Ishikawa (cell line): ENCODE measurements around the gene ADCY2.

ENCODE experiments used
- CEBPB ChIP-seq: IDR thresholded peaks from 2 replicates; pipeline ENCODE4 v1.6.1; 2012
- CREB1 ChIP-seq: IDR thresholded peaks from 2 replicates; pipeline ENCODE4 v1.6.1; 2012; ENCODE audit warnings: low read depth
- EGR1 ChIP-seq: IDR thresholded peaks from 2 replicates; pipeline ENCODE4 v1.6.1; 2012
- EP300 ChIP-seq: IDR thresholded peaks from 2 replicates; pipeline ENCODE4 v1.6.1; 2012; ENCODE audit warnings: borderline replicate concordance
- FOXM1 ChIP-seq: IDR thresholded peaks from 2 replicates; pipeline ENCODE4 v1.6.1; 2012; ENCODE audit warnings: low read depth, borderline replicate concordance
- NFIC ChIP-seq: IDR thresholded peaks from 2 replicates; pipeline ENCODE4 v1.6.1; 2012
- RAD21 ChIP-seq: IDR thresholded peaks from 2 replicates; pipeline ENCODE4 v1.6.1; 2012; ENCODE audit warnings: low read depth
- TAF1 ChIP-seq: IDR thresholded peaks from 2 replicates; pipeline ENCODE4 v1.6.1; 2012; ENCODE audit warnings: low read depth, mild to moderate bottlenecking
- TCF12 ChIP-seq: IDR thresholded peaks from 2 replicates; pipeline ENCODE4 v1.6.1; 2012; ENCODE audit warnings: low read depth
- TEAD4 ChIP-seq: IDR thresholded peaks from 2 replicates; pipeline ENCODE4 v1.6.1; 2012
- YY1 ChIP-seq: IDR thresholded peaks from 2 replicates; pipeline ENCODE4 v1.6.1; 2012; ENCODE audit warnings: low read depth
- ZBTB7A ChIP-seq: IDR thresholded peaks from 2 replicates; pipeline ENCODE4 v1.6.1; 2012; ENCODE audit warnings: low read depth
- TF ChIP-seq, protein P1 (sequence below): IDR thresholded peaks from 2 replicates; pipeline ENCODE4 v1.6.1; 2012; ENCODE audit warnings: low read depth, mild to moderate bottlenecking
- TF ChIP-seq, protein P2 (sequence below): IDR thresholded peaks from 2 replicates; pipeline ENCODE4 v1.6.1; 2012
- TF ChIP-seq, protein P3 (sequence below): IDR thresholded peaks from 2 replicates; pipeline ENCODE4 v1.6.1; 2012

ADCY2 gene

DNA sequence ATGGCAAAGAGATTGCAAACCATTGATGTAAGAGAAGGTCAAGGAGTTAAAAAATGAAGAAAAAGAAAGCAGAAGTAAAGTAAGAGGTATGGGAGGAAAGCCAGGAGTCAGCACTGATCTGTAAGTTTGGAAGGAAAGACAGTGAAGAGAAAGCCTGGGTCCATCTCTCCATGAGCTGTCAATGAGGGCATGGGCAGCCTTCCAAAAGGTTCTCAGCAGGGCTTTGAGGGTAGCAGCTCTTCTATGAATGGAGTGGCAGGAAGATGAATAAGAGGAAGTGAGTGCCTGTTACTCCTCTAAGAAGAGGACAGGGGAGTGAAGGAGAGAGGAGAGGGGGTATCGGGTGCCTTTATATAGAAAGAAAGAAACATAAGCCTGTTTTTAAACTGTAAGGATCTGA, 97.1 kb downstream of the ADCY2 start:
- TF ChIP-seq FOXM1 (no peak), NFIC (no peak), CEBPB (no peak), ZBTB7A (no peak), YY1 (no peak), TEAD4 (no peak), EP300 (no peak), CREB1 (no peak), TAF1 (no peak), TCF12 (no peak), EGR1 (no peak), RAD21 (no peak)
- TF ChIP-seq, protein P1, sequence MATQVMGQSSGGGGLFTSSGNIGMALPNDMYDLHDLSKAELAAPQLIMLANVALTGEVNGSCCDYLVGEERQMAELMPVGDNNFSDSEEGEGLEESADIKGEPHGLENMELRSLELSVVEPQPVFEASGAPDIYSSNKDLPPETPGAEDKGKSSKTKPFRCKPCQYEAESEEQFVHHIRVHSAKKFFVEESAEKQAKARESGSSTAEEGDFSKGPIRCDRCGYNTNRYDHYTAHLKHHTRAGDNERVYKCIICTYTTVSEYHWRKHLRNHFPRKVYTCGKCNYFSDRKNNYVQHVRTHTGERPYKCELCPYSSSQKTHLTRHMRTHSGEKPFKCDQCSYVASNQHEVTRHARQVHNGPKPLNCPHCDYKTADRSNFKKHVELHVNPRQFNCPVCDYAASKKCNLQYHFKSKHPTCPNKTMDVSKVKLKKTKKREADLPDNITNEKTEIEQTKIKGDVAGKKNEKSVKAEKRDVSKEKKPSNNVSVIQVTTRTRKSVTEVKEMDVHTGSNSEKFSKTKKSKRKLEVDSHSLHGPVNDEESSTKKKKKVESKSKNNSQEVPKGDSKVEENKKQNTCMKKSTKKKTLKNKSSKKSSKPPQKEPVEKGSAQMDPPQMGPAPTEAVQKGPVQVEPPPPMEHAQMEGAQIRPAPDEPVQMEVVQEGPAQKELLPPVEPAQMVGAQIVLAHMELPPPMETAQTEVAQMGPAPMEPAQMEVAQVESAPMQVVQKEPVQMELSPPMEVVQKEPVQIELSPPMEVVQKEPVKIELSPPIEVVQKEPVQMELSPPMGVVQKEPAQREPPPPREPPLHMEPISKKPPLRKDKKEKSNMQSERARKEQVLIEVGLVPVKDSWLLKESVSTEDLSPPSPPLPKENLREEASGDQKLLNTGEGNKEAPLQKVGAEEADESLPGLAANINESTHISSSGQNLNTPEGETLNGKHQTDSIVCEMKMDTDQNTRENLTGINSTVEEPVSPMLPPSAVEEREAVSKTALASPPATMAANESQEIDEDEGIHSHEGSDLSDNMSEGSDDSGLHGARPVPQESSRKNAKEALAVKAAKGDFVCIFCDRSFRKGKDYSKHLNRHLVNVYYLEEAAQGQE, result no peak
- TF ChIP-seq, protein P2, sequence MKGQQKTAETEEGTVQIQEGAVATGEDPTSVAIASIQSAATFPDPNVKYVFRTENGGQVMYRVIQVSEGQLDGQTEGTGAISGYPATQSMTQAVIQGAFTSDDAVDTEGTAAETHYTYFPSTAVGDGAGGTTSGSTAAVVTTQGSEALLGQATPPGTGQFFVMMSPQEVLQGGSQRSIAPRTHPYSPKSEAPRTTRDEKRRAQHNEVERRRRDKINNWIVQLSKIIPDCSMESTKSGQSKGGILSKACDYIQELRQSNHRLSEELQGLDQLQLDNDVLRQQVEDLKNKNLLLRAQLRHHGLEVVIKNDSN, result no peak
- TF ChIP-seq, protein P3, sequence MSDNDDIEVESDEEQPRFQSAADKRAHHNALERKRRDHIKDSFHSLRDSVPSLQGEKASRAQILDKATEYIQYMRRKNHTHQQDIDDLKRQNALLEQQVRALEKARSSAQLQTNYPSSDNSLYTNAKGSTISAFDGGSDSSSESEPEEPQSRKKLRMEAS, result no peak

DNA sequence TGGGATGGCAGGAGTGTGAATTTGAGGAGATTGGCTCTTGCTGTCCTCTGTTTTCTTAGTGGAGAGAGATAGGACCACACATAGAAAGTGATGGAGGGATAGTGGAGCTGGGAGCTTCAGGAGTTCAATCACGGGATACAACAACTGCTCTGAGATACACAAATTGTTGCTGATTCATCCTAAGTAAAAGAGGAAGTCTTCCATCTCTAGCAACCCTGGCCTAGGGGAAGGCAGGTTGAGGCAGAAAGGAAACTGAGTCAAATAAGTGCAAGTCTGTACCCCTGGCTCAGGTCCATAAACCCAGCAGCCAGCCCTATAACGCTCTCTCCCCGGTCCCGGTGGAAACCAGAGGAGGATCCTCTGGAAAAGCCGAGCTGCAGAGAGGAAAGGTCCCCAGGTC, 97.7 kb downstream of the ADCY2 start:
- TF ChIP-seq TCF12, result no peak
- TF ChIP-seq NFIC, result no peak
- TF ChIP-seq EGR1, result no peak
- TF ChIP-seq CEBPB, result no peak
- TF ChIP-seq, protein P3, result no peak
- no peak for TF ChIP-seq TEAD4
- no peak for TF ChIP-seq YY1
- TF ChIP-seq, protein P2, result no peak
- TF ChIP-seq EP300, result no peak
- no peak for TF ChIP-seq TAF1
- TF ChIP-seq, protein P1, result no peak

DNA sequence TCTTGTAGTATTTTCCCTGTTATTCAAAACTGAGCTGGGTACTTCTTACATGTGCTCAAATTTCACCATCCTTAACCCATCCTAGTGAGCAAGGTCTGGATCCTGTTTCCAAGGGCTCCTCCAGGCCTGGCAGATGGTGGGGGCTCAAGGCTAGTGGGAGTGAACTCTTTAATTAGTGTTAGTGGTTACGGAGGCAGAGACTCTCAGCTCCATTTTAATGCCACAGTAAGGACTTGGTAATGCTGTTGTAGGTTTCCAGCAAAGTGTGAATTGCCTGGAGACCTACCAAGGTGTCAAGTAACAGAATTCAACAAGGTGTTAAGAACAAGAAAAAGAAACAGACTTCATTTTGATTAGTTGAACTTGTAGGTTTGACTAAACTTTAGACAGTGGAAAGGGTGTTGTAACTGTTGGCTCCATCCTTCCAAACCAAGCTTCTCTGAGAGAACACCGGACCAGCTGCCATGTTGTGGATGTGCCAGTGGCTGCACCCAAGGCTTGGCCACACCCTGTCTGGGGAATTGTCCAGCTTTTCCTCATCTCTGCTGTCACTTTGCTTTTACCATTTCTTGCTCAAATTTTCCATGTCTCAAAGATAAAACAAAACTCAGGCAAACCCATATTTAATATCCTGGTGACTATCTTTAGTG, 98.7 kb downstream of the ADCY2 start:
- TF ChIP-seq TAF1 (no peak), TCF12 (no peak), YY1 (no peak)

DNA sequence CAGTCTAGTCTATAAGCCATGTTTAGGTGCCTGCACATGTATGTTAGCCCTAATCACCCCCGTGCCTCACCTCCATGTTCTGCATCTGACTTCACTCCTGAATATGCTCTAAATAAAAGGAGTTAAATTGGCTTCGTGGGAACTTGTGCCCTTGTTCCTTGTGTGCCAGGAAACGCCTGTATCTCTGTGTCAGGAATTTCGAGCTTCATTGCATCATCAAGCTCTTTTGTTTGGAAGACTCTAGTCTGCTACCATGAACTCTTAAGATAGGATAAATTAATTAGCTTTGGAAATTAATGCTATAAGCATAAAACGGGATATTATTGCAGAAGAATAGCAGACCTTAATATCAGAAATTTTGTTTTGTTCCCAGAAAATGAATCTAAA, 99.2 kb downstream of the ADCY2 start:
- TF ChIP-seq NFIC, result no peak
- TF ChIP-seq CREB1, result no peak
- TF ChIP-seq EGR1, result no peak
- no peak for TF ChIP-seq TCF12
- TF ChIP-seq, protein P3, result no peak
- TF ChIP-seq FOXM1, result no peak
- TF ChIP-seq RAD21, result no peak
- no peak for TF ChIP-seq ZBTB7A
- no peak for TF ChIP-seq CEBPB
- TF ChIP-seq EP300, result no peak
- TF ChIP-seq, protein P1, result no peak
- TF ChIP-seq YY1, result no peak
- no peak for TF ChIP-seq TEAD4
